H7 (cell line): ENCODE data around the gene TMEM163. TPM values are rescaled to one million over a fixed set of nuclear protein-coding genes. Genes with fewer than 3 reads are reported as not detected.
"Not testable (repeated sequence)": the region's sequence is repeated elsewhere in the genome, so short reads cannot be mapped to it uniquely, and the experiment has no call there.

Experiments
- DNase-seq: peaks from one replicate; pipeline ENCODE4 v3.0.0; 2012
- H3K27me3 ChIP-seq: 2 replicates; pipeline ENCODE4 v1.6.0; 2011; ENCODE audit warnings: mild to moderate bottlenecking, low read length; ENCODE audit not compliant: control insufficient read depth, insufficient read depth
- H3K36me3 ChIP-seq: replicated peaks from 2 replicates; pipeline ENCODE4 v1.5.1; 2011; ENCODE audit warnings: low read length; ENCODE audit not compliant: control insufficient read depth, insufficient read depth
- H3K4me3 ChIP-seq: 2 replicates; pipeline ENCODE4 v1.5.1; 2011; ENCODE audit warnings: low read depth, mild to moderate bottlenecking, control low read depth, low read length, moderate library complexity; ENCODE audit not compliant: insufficient read depth
- total RNA-seq: library from RNA; depleted of rRNA; stranded (reverse); fragments of >200 nt; shearing (Covaris generic); gene quantifications from 2 replicates; pipeline ENCODE4 v1.2.3, GENCODE V29; 2014

TMEM163 gene
- total RNA-seq, 1 experiment from 2014 or later, result 0.14 TPM

DNA sequence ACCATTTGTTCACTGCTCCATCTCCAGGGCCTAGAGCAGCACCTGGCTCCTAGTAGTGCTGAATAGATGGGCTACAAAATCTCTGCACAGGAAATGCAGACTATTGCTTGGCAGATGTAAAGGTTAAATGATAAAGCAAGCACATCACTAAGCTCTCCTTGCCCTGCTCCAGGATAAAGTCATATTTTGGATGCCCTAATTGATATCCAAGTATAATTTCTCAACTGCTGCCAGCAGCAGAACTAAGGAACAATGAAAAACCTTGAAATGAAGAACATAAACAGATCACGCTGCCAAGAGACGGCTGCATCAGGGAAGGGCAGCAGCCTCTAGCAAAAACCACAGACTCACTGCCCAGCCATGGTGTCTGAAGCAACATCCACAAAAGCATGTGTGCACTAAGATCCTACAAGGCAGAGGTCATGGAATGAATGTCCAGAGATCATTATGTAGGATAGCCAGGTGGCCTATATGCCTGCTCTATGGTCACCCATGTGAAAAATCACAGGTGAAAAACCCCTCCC, 134.7 kb downstream of the TMEM163 start:
- no peaks in the 10 kb centered on the region for H3K36me3 ChIP-seq
- no peaks in the 10 kb centered on the region for H3K27me3 ChIP-seq
- no peak for DNase-seq
- H3K4me3 ChIP-seq, result no peak overlapping the region

DNA sequence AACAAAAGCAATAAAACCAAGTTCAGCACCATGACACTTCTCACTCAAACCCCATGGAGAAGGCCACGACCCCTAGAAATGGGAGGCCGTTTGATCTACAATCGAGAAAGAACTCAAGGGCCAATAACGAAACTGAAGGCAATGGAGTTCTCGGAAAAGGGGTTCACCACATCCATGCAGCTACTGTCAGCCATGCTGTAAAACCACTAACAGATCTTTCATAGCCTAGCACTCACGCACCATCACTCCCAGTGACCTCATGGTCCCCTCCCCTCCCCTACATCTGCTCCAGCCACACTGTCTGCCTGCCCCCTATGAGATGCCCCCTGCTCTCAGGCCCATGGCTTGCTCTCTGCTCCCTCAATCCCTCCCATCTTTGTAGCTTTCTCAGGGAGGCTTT, 135.3 kb downstream of the TMEM163 start:
- Histone ChIP-seq H3K36me3 (no peaks in the 10 kb centered on the region), H3K4me3 (no peak overlapping the region), H3K27me3 (no peaks in the 10 kb centered on the region)
- no peak for DNase-seq

DNA sequence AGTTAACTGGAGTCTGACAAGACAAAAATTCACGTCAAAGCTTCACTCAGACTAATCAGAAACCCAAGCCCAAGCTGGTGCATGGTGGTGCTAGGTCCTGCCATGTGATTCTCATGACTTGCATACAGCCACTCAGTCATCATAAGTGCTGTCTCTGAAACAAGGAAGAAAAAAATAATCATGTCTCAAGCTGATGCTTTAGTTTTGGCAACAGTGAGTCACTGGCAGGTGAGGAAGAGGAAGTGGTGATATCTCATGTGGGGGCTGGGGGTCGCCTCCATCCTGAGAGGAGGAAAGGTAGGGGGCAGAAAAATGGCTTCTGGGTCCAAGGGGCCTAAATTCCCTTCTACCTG, 136.3 kb downstream of the TMEM163 start:
- no peaks in the 10 kb centered on the region for H3K36me3 ChIP-seq
- H3K4me3 ChIP-seq, result no peak overlapping the region
- DNase-seq, result no peak
- H3K27me3 ChIP-seq, result no peaks in the 10 kb centered on the region

DNA sequence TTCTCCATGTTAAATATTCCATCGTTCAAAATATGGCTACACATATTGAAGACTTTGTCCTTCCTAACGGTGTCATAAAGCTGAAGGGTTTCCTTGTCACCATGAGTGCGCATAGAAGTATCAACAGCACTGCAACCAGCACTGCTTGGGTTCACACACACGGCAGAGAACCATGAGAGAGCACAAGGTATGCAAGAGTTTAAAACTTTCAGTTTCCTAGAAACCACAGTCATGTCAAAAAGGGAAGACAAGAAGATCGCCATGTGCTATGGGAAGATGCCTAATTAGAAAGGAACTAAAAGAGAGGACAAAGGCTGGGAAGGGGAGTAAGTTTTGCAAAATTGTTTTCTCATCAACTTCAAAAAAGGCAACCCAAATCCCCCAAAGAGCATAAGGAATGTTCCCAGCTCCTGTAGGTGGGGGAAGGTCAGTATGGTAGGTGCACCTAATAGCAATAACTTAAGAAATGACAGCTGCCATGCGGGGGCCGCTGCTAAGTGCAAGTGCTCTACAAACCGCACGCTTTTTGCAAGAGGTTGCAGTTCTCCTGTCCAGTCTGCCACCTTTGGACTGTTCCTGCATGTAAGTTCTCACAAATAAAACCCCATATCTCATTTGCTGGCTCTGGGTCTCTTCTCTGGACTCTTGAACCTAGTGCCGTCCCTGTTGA, 136.8 kb downstream of the TMEM163 start:
- no peaks in the 10 kb centered on the region for H3K36me3 ChIP-seq

DNA sequence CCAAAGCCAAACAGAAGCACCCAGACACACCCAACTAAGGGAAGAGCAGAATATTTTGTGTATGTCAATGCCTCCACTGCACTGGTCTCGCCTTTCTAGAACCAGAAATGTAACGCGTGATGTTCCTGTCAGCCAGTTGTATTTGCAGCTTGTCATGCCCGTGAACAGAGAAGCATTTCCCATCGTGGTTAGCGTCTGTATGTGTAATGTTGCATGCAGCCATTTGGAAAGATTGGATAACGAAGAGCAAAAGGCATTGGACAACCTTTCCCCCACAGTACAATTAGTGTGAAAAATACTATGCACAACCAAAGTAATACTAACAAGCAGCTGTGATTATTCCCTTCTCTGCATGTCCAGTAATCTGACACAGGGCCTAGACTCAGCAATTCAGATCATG, 140.5 kb downstream of the TMEM163 start:
- Histone ChIP-seq H3K36me3 (no peaks in the 10 kb centered on the region), H3K27me3 (no peaks in the 10 kb centered on the region), H3K4me3 (no peak overlapping the region)
- no peak for DNase-seq

More for the DNA sequence above, 136.8 kb downstream of the TMEM163 start:
- Histone ChIP-seq H3K4me3 (no peak overlapping the region), H3K27me3 (no peaks in the 10 kb centered on the region)
- no peak for DNase-seq

DNA sequence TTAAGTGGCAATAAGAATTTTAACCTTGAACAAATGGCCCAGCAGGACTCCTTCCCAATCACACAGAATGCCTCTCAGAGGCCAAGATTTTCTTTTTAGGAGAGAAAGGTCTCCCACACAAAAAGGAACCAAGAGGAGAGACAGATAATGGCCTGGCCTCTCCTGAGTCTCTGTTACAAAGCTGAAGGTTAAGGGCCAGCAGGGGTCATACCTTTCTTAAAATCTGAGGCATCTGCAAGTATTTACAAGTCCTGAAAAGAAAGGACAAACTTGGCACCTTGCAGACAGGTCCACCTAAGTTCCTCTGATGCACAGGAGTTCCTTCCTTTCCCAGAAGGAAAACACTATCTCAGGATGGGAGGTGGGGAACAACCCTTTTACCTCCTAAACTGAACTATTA, 142.3 kb downstream of the TMEM163 start:
- no peak overlapping the region for H3K4me3 ChIP-seq
- no peaks in the 10 kb centered on the region for H3K27me3 ChIP-seq
- no peak for DNase-seq
- no peaks in the 10 kb centered on the region for H3K36me3 ChIP-seq

DNA sequence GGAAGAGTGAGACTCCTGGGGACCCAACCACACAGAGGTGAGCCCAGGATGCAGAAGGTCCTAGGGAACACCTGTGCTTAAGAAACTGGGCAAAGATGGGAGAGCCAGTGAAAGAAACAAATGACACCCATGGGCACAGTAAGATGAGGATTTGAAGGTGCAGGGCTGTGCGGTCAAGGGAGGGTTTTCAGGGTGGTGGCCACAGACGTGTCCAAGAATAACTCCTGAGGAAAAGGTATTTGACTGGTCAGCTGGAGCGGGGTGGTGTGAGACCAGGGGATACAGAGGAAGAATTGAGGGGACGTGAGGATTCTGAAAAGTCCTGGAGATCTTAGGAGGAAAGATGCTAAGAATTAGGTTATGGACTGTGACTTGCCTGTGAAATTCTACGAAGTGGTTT, 142.9 kb downstream of the TMEM163 start:
- Histone ChIP-seq H3K27me3 (no peaks in the 10 kb centered on the region), H3K4me3 (no peak overlapping the region), H3K36me3 (no peaks in the 10 kb centered on the region)
- DNase-seq, result no peak

DNA sequence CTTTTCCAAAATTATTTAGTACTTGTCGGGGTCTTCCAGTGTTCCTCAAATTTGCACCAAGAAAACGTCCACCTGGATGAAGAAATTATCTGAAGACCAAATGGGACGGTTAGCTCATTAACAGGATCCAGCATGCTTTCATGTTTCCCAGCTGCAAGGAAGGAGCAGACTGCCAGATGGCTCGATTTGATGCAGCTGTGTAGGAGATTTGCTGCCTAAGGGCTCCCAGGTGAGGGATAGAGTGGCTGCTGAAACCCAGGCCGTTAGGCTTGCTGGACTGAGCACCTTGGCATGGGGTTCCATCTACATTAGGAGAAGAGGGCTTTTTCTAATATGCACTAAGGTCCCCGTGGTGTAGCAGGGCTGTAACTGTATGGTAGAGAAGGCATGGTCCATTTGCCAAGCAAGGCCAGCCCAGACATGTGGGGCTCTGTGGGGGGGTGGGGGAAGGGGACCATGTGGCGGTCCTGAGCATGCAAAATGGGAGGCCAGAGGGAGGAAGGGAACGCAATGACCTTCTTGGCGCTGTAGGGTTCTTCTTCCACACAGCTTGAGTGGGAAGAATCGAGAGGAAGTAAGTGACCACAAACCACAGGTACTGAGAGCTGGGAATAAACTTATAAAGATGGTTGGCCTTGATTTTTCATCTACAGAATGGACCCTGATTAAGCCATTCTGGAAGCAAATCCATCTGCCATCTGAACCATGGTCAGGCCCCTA, 144.0 kb downstream of the TMEM163 start:
- H3K27me3 ChIP-seq, result no peaks in the 10 kb centered on the region
- no peak for DNase-seq
- no peak overlapping the region for H3K4me3 ChIP-seq
- no peaks in the 10 kb centered on the region for H3K36me3 ChIP-seq

DNA sequence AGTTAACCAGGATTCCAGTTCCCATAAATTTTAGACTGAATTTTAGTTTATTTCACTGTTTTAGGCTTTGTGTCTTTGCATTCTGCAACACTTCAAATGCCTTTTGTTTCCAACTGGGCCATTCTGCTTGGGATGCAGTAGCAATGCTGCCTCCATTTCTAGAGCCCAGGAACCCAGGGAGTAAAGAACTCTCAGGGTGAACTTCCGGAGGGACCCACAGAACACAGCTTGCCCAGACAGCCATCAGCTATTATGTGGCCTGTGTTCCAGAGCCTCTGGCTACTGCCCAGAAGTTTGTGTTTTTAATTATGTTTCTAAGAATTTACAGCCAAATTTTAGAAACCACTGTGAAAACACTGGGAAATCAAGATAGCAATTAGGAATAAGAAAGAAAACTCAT, 145.1 kb downstream of the TMEM163 start:
- no peaks in the 10 kb centered on the region for H3K36me3 ChIP-seq
- DNase-seq, result no peak
- no peak overlapping the region for H3K4me3 ChIP-seq
- no peaks in the 10 kb centered on the region for H3K27me3 ChIP-seq

DNA sequence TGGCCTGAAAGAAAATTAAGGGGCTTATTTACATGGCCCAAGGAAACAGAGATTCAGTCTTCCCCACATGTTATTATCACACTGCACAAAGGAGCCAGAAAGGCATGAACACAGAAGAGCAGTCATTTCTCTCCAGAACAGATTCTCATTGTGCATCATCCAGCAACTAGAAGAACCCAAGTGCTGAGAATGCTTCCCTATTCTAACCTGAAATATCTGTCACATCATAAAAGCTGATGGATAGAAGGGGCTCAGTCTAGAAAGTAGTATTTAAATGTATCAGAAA, 145.8 kb downstream of the TMEM163 start:
- no peak overlapping the region for H3K4me3 ChIP-seq
- no peak for DNase-seq
- no peaks in the 10 kb centered on the region for H3K36me3 ChIP-seq

DNA sequence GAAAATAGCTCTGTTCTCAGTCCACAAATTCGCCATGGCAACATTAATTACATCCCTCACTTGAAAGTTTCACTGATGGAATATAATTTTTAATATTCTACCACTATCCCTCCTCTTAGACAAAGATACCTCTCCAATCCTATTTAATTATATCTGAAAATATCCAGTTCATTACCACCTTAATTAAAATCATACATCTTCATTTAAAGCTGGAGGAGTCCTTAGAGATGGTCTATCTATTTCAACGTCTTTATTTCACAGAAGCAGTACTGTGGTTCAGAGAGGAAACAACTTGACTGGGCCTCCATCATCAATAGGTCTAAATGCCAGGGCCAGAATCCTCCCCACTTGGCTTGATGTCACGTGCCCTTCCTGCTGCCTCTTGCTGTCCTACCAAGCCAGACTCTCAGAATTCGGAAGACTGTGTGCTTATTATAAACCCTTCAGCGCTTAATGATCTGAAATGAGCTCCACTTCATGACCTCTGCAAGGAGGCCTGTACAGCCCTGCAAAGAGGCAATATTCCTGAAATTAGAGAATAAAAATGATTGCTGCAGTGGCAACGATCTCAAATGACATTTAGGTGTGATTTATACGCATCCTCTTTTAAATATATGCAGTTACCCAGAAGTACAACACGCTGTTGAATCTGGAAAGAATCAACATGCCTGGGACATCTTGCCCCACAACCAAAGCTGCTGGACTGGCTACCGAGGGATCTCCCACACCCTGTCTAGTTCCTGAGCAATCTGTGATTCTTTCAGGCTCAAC, 146.3 kb downstream of the TMEM163 start:
- no peak for DNase-seq
- Histone ChIP-seq H3K4me3 (no peak overlapping the region), H3K27me3 (no peaks in the 10 kb centered on the region), H3K36me3 (no peaks in the 10 kb centered on the region)

More for the DNA sequence above, 145.8 kb downstream of the TMEM163 start:
- no peaks in the 10 kb centered on the region for H3K27me3 ChIP-seq

DNA sequence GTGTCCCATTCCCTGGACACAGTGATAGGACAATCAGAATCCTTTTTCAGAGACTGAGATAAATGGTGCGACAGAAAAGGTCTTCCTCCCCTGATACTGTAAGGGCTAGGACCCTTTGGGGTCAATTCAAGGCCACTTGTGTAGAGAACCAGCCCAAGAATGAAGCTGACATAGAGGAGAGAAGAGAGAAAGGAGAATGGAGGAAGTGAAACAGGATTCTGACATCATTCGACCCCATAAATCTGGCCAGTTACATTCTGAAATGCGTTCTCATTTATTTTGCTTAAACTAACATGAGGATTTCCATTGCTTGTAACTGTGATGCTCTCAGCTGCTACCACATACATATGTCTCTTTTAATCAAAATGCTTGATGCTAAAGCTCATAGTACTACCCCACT, 148.1 kb downstream of the TMEM163 start:
- H3K27me3 ChIP-seq, result no peaks in the 10 kb centered on the region
- H3K36me3 ChIP-seq, result no peaks in the 10 kb centered on the region
- DNase-seq, result no peak
- H3K4me3 ChIP-seq, result no peak overlapping the region

DNA sequence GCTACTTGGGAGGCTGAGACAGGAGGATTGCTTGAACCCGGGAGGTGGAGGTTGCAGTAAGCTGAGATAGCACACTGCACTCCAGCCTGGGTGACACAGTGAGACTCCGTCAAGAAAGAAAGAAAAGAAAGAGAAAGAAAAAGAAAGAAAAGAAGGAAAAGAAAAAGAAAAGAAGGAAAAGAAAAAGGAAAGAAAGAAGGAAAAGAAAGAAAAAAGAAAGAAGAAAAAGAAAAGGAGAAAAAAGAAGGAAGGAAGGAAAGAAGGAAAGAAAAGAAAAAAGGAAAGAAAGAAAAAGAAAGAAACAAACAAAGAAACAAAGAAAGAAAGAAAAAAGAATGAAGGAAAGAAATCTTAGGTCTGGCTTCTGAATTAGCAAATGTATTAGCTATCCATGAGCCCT, 150.4 kb downstream of the TMEM163 start:
- H3K36me3 ChIP-seq, result no peaks in the 10 kb centered on the region
- no peaks in the 10 kb centered on the region for H3K27me3 ChIP-seq
- H3K4me3 ChIP-seq, result no peak overlapping the region
- DNase-seq, result no peak

DNA sequence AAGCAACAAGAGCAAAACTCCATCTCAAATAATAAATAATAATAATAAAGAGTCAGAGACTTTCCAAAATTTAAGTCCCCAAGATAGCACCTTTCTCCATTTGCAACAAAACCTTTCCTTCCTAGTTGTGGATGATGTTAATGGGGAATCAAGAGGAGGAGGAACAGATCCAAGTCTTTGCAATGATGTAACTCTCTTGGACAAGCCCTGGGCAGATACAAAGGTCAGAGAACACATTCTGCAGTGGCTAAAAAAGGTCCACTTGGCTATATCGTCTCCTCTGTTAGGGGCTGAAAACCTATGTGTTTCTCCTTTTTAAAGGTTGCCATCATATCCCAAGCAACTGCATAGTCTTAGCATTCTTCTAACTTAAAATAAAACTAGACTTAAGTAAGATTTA, 151.1 kb downstream of the TMEM163 start:
- H3K4me3 ChIP-seq, result no peak overlapping the region
- H3K27me3 ChIP-seq, result no peaks in the 10 kb centered on the region
- no peaks in the 10 kb centered on the region for H3K36me3 ChIP-seq
- DNase-seq, result no peak

DNA sequence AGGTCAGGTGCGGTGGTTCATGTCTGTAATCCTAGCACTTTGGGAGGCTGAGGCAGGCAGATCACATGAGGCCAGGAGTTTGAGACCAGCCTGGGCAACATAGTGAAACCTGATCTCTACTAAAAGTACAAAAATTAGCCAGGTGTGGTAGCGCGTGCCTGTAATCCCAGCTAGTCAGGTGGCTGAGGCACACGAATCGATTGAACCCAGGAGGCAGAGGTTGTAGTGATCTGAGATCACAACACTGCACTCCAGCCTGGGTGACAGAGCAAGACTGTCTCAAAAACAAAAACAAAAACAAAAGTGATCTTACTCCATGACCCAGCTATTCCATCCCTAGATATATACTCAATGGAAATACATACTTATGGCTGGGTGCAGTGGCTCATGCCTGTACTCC, 153.8 kb downstream of the TMEM163 start:
- not testable (repeated sequence) for H3K27me3 ChIP-seq

More for the DNA sequence above, 153.8 kb downstream of the TMEM163 start:
- H3K4me3 ChIP-seq, H3K36me3 ChIP-seq, DNase-seq: not testable (repeated sequence)
